GM19193 (cell line): Measurements from ENCODE around the gene PCDHGC4.

Source experiments
- POLR2A ChIP-seq: IDR thresholded peaks from 4 replicates; pipeline ENCODE4 v1.6.1; 2011; ENCODE audit not compliant: insufficient read depth, insufficient read length; ENCODE audit errors: extremely low read depth

Gene PCDHGC4

DNA sequence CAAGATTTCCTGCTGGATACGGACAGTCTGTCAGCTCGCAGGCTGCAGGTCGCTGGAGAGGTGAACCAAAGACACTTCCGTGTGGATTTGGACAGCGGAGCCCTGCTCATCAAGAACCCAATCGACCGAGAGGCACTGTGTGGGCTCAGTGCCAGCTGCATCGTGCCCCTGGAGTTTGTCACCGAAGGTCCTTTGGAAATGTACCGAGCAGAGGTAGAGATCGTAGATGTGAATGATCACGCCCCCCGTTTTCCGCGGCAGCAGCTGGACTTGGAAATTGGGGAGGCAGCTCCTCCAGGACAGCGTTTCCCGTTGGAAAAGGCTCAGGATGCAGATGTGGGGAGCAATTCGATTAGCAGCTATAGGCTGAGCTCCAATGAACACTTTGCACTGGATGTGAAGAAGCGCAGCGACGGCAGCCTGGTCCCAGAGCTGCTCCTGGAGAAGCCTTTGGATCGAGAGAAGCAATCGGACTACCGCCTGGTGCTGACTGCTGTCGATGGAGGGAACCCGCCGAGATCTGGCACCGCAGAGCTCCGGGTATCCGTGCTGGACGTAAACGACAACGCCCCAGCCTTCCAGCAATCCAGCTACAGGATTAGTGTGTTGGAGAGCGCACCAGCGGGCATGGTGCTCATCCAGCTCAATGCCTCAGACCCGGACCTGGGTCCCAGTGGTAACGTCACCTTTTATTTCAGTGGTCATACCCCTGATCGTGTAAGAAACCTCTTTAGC lies 658 bp downstream of the PCDHGC4 start:
- no peak for TF ChIP-seq POLR2A

DNA sequence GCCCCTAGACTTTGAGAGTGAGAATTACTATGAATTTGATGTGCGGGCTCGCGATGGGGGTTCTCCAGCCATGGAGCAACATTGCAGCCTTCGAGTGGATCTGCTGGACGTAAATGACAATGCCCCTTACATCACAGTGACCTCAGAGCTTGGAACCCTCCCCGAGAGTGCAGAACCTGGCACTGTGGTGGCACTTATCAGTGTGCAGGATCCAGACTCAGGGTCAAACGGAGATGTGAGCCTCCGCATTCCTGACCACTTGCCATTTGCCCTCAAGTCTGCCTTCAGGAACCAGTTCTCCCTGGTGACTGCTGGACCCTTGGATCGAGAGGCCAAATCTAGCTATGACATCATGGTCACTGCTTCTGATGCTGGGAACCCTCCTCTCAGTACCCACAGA lies 1.3 kb downstream of the PCDHGC4 start:
- TF ChIP-seq POLR2A: no peak

DNA sequence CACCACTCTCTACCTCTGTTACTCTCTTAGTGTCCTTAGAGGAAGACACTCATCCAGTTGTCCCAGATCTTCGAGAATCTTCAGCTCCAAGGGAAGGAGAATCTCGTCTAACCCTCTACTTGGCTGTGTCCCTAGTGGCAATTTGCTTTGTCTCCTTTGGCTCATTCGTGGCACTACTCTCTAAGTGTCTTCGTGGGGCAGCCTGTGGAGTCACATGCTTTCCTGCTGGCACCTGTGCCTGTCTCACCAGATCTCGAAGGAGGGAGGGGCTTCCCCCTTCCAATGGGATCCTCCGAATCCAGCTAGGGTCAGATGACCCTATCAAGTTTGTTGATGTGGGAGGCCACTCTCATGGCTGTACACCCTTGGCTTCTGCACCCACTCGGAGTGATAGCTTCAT lies 2.3 kb downstream of the PCDHGC4 start:
- TF ChIP-seq POLR2A: no peak

DNA sequence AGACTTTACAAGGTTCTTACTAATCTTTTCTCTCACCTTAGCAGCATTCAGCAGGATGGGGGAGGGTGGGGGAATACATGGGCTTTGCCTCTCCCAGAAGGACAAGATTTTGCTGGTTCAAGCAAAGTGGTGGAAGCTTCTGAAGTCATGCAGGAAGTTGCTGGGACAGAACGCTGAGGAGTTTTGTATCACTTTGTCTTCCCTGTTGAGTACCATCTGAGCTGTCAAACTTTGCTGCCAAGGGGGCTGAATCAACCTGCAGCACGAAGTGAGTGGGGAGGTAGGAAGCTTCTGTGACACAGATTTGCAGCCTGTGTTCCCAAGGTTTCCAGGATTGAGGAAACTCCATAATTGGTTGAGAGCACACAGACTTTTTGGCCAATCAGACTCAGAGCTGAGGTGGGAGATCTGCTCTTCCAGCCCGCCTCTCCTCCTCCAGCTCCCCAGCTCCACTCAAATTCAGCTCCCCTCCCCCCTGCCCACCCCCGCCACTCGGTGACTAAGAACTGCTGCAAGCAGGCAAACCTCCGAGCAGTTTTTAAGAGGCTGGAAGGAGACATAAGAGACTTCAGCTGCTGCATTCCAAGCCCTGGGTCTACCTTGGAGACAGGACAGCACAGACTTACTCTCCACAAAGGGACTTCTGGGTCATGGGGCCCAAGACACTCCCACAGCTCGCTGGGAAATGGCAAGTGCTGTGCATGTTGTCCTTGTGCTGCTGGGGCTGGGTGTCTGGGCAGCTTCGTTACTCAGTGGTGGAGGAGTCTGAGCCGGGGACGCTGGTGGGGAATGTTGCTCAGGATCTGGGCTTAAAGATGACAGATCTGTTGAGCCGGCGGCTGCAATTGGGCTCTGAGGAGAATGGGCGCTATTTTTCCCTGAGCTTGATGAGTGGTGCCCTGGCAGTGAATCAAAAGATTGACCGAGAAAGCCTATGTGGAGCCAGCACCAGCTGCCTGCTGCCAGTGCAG lies 4.0 kb downstream of the PCDHGC4 start, which contains the start of gene PCDHGC5:
Gene PCDHGC5, plus strand, starts transcription at position 491 of the 971 bp plus-strand sequence. Its CDS starts 160 bp downstream, at position 651.
- no peak for TF ChIP-seq POLR2A

DNA sequence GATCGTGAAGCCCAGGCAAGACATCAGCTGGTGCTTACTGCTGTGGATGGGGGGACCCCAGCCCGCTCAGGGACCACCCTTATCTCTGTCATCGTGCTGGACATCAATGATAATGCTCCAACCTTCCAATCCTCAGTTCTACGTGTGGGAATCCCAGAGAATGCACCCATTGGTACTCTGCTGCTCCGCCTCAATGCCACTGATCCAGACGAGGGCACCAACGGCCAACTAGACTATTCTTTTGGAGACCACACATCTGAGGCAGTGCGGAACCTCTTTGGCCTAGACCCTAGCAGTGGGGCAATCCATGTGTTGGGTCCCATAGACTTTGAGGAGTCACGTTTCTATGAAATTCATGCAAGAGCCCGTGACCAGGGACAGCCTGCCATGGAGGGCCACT lies 5.0 kb downstream of the PCDHGC4 start:
- TF ChIP-seq POLR2A: no peak

DNA sequence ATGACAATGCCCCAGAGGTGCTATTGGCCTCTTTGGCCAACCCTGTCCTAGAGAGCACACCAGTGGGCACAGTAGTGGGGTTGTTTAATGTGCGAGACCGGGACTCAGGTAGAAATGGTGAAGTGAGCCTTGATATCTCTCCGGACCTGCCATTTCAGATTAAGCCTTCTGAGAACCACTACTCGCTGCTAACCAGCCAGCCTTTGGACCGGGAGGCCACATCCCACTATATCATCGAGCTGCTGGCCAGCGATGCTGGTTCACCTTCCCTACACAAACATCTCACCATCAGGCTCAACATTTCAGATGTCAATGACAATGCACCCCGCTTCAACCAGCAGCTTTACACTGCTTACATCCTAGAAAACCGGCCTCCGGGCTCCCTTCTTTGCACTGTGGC lies 5.4 kb downstream of the PCDHGC4 start:
- no peak for TF ChIP-seq POLR2A

DNA sequence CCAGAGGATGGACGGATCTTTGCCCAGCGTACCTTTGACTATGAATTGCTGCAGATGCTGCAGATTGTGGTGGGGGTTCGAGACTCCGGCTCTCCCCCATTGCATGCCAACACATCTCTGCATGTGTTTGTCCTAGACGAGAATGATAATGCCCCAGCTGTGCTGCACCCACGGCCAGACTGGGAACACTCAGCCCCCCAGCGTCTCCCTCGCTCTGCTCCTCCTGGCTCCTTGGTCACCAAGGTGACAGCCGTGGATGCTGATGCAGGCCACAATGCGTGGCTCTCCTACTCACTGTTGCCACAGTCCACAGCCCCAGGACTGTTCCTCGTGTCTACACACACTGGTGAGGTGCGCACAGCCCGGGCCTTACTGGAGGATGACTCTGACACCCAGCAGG lies 5.9 kb downstream of the PCDHGC4 start:
- TF ChIP-seq POLR2A: no peak

DNA sequence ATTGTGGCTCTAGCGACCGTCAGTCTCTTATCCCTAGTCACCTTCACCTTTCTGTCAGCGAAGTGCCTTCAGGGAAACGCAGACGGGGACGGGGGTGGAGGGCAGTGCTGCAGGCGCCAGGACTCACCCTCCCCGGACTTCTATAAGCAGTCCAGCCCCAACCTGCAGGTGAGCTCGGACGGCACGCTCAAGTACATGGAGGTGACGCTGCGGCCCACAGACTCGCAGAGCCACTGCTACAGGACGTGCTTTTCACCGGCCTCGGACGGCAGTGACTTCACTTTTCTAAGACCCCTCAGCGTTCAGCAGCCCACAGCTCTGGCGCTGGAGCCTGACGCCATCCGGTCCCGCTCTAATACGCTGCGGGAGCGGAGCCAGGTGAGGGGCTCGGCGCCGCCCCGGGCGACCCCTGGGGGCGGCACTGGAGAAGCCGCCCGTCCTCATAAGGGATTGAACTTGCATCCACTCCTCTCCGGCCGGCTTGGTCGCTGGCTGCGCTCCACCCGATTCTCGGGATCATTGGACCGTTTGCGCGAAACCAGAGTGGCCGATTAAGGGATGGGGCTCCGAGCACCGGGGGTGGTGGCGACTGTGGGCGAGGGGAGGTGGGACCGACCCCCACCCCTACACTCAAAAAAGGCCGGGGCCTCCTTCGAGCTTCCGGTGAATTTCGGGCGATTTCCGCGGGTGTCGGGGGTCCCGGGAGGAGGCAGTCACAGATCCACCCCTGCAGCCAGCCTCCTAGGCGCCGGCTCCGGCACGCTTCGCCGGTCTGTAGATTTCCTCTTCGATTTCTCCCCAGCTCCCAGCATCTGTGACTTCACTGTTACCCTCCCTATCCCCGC lies 6.7 kb downstream of the PCDHGC4 start:
- TF ChIP-seq POLR2A: no peak

DNA sequence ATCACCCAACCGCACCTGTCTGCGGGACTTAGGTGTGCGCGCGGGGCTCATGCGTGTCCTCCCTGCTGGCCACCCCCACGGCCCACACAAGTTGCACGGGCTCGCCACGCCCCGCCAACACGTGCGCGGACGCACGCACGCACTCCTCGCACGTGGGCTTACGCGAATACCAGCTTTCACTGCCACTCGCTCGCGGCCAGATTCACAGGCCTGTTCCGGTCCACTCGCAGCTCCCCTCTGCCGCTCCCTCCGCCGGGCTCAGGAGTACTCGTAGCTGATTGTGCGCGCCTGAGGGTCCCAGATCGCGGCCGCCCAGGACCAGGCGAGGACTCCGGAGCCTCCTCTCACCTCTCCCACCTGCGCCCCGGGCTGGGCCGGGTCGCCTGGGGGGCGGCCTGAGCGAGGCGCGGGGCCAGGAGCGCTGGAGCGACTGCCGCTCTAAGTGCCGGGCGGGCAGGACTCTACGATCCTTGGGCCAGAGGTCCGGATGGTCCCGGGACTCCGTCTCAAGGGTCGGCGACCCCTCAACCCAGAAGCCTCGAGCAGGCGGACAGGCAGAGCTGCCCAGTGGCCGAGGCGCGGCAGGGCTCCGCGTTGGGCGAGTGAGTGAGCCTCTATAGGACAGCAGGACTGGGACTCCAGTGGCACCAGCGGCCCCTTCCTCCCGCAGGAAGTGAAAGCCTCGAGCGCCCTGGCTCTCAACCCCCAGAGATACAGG lies 7.5 kb downstream of the PCDHGC4 start:
- TF ChIP-seq POLR2A: no peak

DNA sequence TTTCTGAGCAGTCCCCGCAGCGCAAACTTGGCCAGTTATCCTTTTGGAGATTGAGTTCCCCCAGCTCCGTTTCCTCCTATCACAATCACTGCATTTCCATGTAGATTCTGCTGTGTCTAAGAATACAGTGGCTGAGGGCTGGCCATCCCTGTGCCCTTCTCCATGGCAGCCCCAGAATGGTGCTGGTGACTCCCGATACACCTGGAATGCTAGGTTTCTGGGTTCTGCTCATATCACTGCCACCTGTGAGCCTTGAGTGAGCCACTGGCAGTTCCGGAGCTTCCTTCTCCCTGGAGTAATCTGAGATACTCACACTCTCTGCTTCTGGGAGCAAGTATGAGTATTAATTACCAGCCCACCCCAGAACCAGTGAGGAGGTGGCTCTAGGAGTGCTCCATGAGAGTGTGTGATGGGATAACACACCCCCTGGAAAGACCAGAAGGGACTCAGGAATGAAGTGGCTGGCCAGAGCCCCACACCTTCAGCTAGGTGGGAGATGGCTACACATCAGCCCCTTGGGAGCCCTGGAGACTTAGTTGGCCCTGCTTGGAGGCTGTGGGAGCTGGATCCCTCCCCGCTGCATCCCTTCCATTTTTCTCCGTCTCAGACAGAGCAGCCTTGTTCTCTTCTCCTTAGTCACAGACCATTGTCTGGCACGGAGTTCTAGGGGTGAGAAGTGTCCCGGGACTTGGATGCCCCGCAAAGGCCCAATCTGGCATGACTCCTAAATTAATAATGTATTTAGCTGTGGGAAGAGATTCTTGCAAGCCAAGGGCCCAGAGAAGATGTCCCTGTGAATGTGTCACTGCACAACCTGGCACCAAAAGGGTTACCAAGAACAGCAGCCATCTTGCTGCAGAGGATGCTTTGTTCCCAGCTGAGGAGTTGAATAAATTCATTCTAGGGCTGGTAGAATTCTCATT lies 8.9 kb downstream of the PCDHGC4 start:
- no peak for TF ChIP-seq POLR2A

DNA sequence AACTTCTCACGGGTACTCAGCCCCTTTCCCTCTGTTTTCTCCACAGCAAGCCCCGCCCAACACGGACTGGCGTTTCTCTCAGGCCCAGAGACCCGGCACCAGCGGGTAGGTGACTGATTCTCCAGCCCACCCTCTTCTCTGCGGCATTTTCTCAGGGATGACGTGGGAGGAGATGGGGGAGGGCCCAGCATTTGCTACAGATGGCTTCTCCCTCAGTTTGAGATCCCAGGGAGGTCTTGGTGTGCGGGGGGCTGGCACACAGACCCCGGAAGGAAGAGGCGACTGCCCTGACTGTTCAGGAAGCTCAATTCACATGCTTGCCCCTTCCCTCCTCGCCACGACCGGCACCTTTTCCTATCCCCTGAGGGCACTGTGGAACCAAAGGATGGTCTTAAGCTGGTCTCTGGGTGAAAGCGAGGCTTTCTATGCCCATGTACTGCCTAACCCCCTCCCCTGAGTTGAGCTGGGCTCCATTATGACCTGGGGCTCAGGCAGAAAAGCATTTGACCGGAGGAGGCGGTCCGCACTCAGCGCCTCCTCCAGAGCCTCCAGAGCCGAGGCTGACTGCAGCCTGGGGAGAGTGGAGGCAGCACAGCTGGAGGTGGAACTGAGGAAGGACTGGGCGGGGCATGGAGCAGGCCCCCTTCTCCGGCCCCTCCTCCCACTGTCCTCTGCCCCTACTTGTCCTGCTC lies 10.1 kb downstream of the PCDHGC4 start:
- TF ChIP-seq POLR2A: no peak

DNA sequence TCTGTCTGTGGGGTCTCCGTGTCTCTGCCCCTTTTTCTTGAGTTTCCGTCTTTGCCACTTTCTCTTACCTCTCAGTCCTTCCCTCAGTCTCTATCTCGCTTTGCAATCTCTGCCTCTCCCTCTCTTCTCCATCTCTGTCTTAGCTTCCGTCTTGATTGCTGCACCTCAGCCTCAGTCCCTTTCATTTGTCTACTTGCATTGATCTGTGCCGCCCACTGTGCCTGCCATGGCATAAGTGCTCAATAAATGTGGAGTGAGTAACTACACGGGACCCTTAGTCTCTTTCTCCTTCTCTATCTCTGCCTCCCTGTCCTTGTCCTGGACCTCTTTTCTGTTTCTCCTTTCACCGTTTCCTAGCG lies 10.6 kb downstream of the PCDHGC4 start:
- no peak for TF ChIP-seq POLR2A

DNA sequence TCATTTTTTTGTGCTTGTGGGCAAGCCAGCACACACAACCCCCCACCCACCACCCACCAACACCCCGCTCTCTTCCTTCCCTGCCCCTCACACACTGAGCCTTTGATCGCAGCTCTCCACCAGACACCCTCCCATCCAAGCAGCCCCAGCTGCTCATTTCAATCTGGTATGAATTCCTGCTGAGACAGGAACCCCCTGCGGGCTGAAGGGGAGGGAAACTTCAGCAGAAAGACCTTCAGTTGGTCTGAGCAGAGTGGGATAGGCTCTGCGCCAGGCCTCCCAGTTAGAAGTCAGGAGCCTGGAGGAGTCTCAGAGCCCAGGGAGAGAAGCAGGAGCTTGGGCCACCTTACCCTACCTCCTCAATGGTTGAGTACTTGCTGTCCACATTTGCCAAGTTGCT lies 11.2 kb downstream of the PCDHGC4 start:
- no peak for TF ChIP-seq POLR2A
